Measurements from ENCODE around the gene MICAL2.

Gene MICAL2

DNA sequence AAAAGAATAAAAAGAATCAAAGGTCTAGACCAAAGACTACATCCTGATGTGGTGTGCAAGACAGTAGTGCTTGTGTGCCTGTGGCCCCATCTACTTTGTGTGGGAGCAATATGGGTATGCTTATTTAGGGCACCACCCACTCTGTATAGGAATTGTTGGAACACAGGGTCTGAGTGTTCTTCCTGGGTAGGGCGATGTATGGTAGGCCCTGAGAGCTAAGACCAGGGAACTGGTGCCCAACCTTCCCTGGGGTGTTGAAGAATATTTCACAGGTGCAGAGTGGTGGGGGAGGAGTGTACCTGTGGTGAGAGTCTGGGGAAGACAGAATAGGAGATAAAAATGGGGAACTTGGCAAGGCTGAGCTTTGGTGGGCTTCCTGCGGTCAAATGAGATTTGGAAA, 41.9 kb downstream of the MICAL2 start:
- H4K20me1 ChIP-seq (ENCODE audit: insufficient read depth, low read length), result no peaks in the 10 kb centered on the region
- no peak overlapping the region for H3K27ac ChIP-seq (ENCODE audit: low read length)
- no peaks in the 10 kb centered on the region for H3K9me3 ChIP-seq (ENCODE audit: insufficient read depth, low read length)
- no peaks in the 10 kb centered on the region for H3K27me3 ChIP-seq (ENCODE audit: low read depth, low read length)
- H3K36me3 ChIP-seq (replicated peaks; ENCODE audit: low read depth, low read length), result no peaks in the 10 kb centered on the region
- no peak overlapping the region for H3K4me2 ChIP-seq (ENCODE audit: low read length)
- no peak overlapping the region for H2AFZ ChIP-seq (ENCODE audit: low read depth, low read length)
- no peaks in the 10 kb centered on the region for H3K79me2 ChIP-seq (ENCODE audit: low read length)
- no peak overlapping the region for H3K4me3 ChIP-seq (ENCODE audit: low read length)
- no peak for TF ChIP-seq EZH2phosphoT487 (IDR thresholded peaks at IDR 0.05; ENCODE audit: low read depth)
- TF ChIP-seq, protein P1, sequence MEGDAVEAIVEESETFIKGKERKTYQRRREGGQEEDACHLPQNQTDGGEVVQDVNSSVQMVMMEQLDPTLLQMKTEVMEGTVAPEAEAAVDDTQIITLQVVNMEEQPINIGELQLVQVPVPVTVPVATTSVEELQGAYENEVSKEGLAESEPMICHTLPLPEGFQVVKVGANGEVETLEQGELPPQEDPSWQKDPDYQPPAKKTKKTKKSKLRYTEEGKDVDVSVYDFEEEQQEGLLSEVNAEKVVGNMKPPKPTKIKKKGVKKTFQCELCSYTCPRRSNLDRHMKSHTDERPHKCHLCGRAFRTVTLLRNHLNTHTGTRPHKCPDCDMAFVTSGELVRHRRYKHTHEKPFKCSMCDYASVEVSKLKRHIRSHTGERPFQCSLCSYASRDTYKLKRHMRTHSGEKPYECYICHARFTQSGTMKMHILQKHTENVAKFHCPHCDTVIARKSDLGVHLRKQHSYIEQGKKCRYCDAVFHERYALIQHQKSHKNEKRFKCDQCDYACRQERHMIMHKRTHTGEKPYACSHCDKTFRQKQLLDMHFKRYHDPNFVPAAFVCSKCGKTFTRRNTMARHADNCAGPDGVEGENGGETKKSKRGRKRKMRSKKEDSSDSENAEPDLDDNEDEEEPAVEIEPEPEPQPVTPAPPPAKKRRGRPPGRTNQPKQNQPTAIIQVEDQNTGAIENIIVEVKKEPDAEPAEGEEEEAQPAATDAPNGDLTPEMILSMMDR (IDR thresholded peaks at IDR 0.05; ENCODE audit: low read depth, low read length), result no peak
- no peak overlapping the region for H3K9ac ChIP-seq (ENCODE audit: low read length)
- H3K4me1 ChIP-seq (ENCODE audit: low read length), result peaks cover 5% of the 10 kb centered on the region

DNA sequence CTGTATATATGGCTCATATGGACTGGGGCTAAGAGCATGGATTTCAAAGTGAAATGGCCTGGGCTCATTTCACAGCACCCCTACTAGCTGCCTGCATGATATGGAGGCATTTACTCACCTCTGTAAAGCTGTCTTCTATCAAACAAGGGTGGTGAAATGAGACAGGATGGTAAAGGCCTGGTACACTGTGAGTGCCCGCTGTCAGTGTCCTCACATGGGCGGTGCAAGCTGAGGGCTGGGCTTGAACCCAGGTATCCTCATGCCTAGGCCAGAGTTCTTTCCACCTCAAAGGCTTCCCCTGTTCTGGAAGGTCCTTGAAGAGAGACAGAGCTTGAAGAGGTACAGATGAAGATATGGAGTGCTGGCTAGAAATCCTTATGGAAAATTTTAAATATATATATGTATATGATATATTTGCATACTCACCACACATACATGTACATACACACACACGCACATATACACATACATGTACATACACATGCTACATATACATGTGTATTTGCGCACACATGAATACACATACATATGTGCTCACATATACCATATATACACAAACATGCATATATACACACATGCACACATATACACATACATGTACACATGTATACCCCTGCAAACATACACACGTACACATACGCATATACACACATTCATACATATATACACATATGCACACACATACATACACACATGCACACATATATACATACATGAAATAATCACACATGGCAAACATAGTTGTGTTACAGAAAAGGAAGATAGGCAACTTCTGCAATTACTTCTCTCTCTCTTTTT, 44.7 kb downstream of the MICAL2 start:
- Histone ChIP-seq H3K36me3 (replicated peaks; ENCODE audit: low read depth, low read length) (no peaks in the 10 kb centered on the region), H3K27me3 (ENCODE audit: low read depth, low read length) (no peaks in the 10 kb centered on the region), H3K4me3 (ENCODE audit: low read length) (no peak overlapping the region), H3K79me2 (ENCODE audit: low read length) (no peaks in the 10 kb centered on the region), H3K9ac (ENCODE audit: low read length) (no peak overlapping the region), H4K20me1 (ENCODE audit: insufficient read depth, low read length) (no peaks in the 10 kb centered on the region), H3K27ac (ENCODE audit: low read length) (no peak overlapping the region), H2AFZ (ENCODE audit: low read depth, low read length) (no peak overlapping the region), H3K4me1 (ENCODE audit: low read length) (peaks cover 25% of the 10 kb centered on the region), H3K9me3 (ENCODE audit: insufficient read depth, low read length) (no peaks in the 10 kb centered on the region), H3K4me2 (ENCODE audit: low read length) (no peak overlapping the region)
- TF ChIP-seq, protein P1 (IDR thresholded peaks at IDR 0.05; ENCODE audit: low read depth, low read length), result no peak
- TF ChIP-seq EZH2phosphoT487 (IDR thresholded peaks at IDR 0.05; ENCODE audit: low read depth), result no peak

DNA sequence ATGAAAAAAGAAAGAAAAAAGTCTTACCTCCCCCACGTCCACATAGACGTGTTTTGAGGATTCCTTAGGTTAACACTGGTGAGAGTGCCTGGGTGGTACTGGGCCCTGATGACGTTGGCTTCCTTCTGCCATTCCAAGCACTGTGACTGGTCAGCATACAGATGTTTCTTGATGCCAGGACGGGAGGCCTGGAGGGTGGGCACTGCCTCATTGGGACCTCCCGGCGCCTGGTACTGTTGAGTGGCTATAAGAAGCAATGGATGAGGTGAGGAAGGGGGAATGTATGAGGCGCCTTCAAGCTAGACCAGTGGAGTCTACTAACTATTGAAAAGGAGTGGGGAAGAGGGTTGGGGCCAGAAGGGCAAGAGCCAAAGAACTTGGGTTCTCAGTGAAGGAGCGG, 45.3 kb downstream of the MICAL2 start:
- TF ChIP-seq, protein P1 (IDR thresholded peaks at IDR 0.05; ENCODE audit: low read depth, low read length), result no peak
- no peak for TF ChIP-seq EZH2phosphoT487 (IDR thresholded peaks at IDR 0.05; ENCODE audit: low read depth)
- no peak overlapping the region for H3K4me3 ChIP-seq (ENCODE audit: low read length)
- H2AFZ ChIP-seq (ENCODE audit: low read depth, low read length), result no peak overlapping the region
- no peak overlapping the region for H3K9ac ChIP-seq (ENCODE audit: low read length)
- H4K20me1 ChIP-seq (ENCODE audit: insufficient read depth, low read length), result no peaks in the 10 kb centered on the region
- H3K27me3 ChIP-seq (ENCODE audit: low read depth, low read length), result no peaks in the 10 kb centered on the region
- no peak overlapping the region for H3K27ac ChIP-seq (ENCODE audit: low read length)
- no peaks in the 10 kb centered on the region for H3K79me2 ChIP-seq (ENCODE audit: low read length)
- peaks cover 31% of the 10 kb centered on the region for H3K4me1 ChIP-seq (ENCODE audit: low read length)
- H3K4me2 ChIP-seq (ENCODE audit: low read length), result no peak overlapping the region
- no peaks in the 10 kb centered on the region for H3K9me3 ChIP-seq (ENCODE audit: insufficient read depth, low read length)
- H3K36me3 ChIP-seq (replicated peaks; ENCODE audit: low read depth, low read length), result no peaks in the 10 kb centered on the region

DNA sequence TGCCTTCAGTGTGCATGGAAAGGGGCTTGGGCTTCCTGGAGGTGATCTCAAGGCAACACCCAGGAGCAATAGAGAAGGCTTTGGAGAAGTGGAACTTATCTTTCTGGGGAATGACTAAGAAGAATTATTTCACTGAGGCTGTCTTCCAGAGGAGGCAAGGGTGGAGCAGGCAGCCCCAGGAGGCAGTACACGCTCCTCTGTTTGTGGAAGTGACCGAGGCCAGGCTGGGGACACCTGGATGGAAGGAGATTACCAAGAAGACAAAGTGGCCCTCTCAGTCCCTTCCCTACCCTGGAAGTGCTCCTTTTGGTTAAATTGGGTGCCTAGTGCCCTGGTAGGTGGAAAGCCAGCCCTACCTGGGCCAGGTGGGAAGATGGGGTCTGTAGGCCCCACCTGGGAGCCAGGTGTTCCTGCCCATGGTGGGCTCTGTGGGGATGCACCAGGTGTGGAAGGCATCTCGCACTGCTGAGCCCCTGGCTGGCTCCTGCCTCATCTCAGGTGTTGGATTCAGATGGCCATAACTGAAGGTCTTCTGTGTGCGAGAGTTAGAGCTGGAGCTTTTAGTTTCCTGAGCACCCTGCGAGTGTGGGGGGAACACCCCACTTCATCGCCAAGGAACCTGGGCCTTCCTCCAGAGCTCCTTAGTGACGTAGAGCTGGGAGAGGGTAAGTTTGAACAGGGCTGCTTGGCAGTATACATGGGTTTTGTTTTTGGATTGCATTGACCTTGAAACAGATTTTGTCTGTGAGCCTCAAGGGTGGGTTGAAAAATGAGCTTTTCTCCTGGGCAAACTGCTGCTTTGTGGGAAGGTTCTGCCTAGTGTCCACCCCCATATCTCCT, 46.1 kb downstream of the MICAL2 start:
- Histone ChIP-seq H3K27me3 (ENCODE audit: low read depth, low read length) (no peaks in the 10 kb centered on the region), H3K4me3 (ENCODE audit: low read length) (no peak overlapping the region), H3K79me2 (ENCODE audit: low read length) (no peaks in the 10 kb centered on the region), H2AFZ (ENCODE audit: low read depth, low read length) (no peak overlapping the region), H3K9ac (ENCODE audit: low read length) (no peak overlapping the region), H3K4me1 (ENCODE audit: low read length) (peaks cover 32% of the 10 kb centered on the region), H3K27ac (ENCODE audit: low read length) (no peak overlapping the region), H3K36me3 (replicated peaks; ENCODE audit: low read depth, low read length) (no peaks in the 10 kb centered on the region), H3K4me2 (ENCODE audit: low read length) (no peak overlapping the region), H3K9me3 (ENCODE audit: insufficient read depth, low read length) (no peaks in the 10 kb centered on the region), H4K20me1 (ENCODE audit: insufficient read depth, low read length) (no peaks in the 10 kb centered on the region)
- TF ChIP-seq, protein P1 (IDR thresholded peaks at IDR 0.05; ENCODE audit: low read depth, low read length), result no peak
